ENCODE measurements around the gene PDCD11.
A peak's percentile ranks its signal among the peaks of the same experiment; 100 is the strongest.

The PDCD11 gene

DNA sequence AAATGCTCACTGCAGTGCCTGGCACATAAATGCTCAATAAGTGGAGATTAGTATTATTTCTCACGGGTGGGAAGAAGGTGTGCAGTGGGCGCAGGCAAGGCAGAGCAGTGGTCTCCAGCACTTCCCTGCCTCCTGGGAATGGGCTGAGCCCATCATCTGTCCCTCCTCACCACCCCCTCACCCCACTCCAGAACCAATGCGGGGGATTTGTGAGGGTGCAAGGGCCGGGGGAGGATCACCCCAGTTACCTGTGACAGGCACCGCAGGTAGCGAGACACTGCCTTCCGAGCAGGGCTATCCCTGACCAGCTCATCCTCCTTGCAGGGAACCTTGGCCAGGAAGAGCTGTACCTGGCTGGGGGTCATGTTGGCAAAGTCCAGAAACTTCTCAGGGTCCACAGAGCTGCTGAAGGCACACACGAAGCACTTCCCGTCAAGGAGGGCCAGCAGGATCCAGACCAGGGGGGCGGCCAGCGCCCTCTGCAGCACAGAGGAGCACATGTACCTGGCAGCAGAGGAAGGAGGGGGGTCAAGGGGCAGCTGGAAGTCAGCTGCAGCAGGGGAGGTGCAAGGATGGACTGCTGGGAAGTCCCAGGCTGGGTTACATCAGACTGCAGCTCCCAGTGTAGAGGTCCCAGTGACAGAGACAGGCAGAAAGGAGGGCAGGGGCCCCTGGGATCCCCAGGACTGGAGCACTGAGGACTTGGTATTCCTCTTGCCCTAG lies 79.8 kb downstream of the PDCD11 start:
- ChIA-PET CTCF (interaction anchor here (0.5 to 4.1 kb wide), 14 partner anchors 10 to 640 kb away, joined by 3 to 26 read pairs (median 4); no protein-coding TSS in a partner anchor), POLR2A (interaction anchor here (0.6 kb wide), 1 partner anchor 18 kb away, joined by 3 read pairs; the partner anchor contains the start of gene CALHM1)
- TF ChIP-seq ZIC2 (tag by site-specific recombination; IDR thresholded peaks at IDR 0.05) (peak; percentile 45), ZNF146 (tag by site-specific recombination; IDR thresholded peaks at IDR 0.05) (no peak), ZNF610 (tag by site-specific recombination; IDR thresholded peaks at IDR 0.05; ENCODE audit: borderline replicate concordance) (no peak), ZBTB26 (tag by site-specific recombination; optimal IDR thresholded peaks at IDR 0.05) (no peak), ZNF350 (tag by site-specific recombination; IDR thresholded peaks at IDR 0.05) (no peak), ZNF701 (tag by site-specific recombination; IDR thresholded peaks at IDR 0.05) (no peak), ZNF548 (tag by site-specific recombination; IDR thresholded peaks at IDR 0.05) (no peak), ZNF544 (tag by site-specific recombination; IDR thresholded peaks at IDR 0.05) (no peak), ZSCAN16 (tag by site-specific recombination; IDR thresholded peaks at IDR 0.05) (no peak), ZNF510 (tag by site-specific recombination; IDR thresholded peaks at IDR 0.05; ENCODE audit: insufficient replicate concordance) (no peak), ZNF248 (tag by site-specific recombination; IDR thresholded peaks at IDR 0.05) (no peak), ZNF335 (tag by site-specific recombination; conservative IDR thresholded peaks at IDR 0.05) (no peak), ZNF521 (tag by site-specific recombination; IDR thresholded peaks at IDR 0.05) (no peak), ZNF114 (tag by site-specific recombination; IDR thresholded peaks at IDR 0.05) (no peak), ZNF175 (tag by site-specific recombination; IDR thresholded peaks at IDR 0.05) (no peak), GLI2 (tag by site-specific recombination; IDR thresholded peaks at IDR 0.05; ENCODE audit: borderline replicate concordance, low read depth) (no peak), ZNF174 (tag by site-specific recombination; IDR thresholded peaks at IDR 0.05) (no peak), ZNF639 (tag by site-specific recombination; IDR thresholded peaks at IDR 0.05) (no peak), ZNF155 (tag by site-specific recombination; IDR thresholded peaks at IDR 0.05) (no peak), ZNF585B (tag by site-specific recombination; IDR thresholded peaks at IDR 0.05) (no peak), TRIM28 (IDR thresholded peaks at IDR 0.05; ENCODE audit: borderline replicate concordance, low read length) (no peak), HOXD13 (CRISPR knock-in tag; IDR thresholded peaks at IDR 0.05; ENCODE audit: borderline replicate concordance) (no peak), EGR2 (tag by site-specific recombination; IDR thresholded peaks at IDR 0.05; ENCODE audit: low read depth) (no peak), TCF7L2 (IDR thresholded peaks at IDR 0.05; ENCODE audit: borderline replicate concordance, low read depth, low read length) (no peak)
- TF ChIP-seq, protein P1, sequence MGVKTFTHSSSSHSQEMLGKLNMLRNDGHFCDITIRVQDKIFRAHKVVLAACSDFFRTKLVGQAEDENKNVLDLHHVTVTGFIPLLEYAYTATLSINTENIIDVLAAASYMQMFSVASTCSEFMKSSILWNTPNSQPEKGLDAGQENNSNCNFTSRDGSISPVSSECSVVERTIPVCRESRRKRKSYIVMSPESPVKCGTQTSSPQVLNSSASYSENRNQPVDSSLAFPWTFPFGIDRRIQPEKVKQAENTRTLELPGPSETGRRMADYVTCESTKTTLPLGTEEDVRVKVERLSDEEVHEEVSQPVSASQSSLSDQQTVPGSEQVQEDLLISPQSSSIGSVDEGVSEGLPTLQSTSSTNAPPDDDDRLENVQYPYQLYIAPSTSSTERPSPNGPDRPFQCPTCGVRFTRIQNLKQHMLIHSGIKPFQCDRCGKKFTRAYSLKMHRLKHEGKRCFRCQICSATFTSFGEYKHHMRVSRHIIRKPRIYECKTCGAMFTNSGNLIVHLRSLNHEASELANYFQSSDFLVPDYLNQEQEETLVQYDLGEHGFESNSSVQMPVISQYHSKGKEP (tag by site-specific recombination; IDR thresholded peaks at IDR 0.05): no peak
- TF ChIP-seq, protein P2, sequence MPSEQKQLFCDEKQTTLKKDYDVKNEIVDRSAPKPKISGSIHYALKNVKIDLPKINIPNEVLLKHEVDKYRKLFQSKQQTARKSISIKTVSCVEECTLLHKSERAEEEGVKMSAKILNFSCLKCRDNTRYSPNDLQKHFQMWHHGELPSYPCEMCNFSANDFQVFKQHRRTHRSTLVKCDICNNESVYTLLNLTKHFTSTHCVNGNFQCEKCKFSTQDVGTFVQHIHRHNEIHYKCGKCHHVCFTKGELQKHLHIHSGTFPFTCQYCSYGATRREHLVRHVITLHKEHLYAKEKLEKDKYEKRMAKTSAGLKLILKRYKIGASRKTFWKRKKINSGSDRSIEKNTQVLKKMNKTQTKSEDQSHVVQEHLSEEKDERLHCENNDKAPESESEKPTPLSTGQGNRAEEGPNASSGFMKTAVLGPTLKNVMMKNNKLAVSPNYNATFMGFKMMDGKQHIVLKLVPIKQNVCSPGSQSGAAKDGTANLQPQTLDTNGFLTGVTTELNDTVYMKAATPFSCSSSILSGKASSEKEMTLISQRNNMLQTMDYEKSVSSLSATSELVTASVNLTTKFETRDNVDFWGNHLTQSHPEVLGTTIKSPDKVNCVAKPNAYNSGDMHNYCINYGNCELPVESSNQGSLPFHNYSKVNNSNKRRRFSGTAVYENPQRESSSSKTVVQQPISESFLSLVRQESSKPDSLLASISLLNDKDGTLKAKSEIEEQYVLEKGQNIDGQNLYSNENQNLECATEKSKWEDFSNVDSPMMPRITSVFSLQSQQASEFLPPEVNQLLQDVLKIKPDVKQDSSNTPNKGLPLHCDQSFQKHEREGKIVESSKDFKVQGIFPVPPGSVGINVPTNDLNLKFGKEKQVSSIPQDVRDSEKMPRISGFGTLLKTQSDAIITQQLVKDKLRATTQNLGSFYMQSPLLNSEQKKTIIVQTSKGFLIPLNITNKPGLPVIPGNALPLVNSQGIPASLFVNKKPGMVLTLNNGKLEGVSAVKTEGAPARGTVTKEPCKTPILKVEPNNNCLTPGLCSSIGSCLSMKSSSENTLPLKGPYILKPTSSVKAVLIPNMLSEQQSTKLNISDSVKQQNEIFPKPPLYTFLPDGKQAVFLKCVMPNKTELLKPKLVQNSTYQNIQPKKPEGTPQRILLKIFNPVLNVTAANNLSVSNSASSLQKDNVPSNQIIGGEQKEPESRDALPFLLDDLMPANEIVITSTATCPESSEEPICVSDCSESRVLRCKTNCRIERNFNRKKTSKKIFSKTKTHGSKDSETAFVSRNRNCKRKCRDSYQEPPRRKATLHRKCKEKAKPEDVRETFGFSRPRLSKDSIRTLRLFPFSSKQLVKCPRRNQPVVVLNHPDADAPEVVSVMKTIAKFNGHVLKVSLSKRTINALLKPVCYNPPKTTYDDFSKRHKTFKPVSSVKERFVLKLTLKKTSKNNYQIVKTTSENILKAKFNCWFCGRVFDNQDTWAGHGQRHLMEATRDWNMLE (tag by site-specific recombination; conservative IDR thresholded peaks at IDR 0.05; ENCODE audit: low read depth): no peak
- TF ChIP-seq, protein P3, sequence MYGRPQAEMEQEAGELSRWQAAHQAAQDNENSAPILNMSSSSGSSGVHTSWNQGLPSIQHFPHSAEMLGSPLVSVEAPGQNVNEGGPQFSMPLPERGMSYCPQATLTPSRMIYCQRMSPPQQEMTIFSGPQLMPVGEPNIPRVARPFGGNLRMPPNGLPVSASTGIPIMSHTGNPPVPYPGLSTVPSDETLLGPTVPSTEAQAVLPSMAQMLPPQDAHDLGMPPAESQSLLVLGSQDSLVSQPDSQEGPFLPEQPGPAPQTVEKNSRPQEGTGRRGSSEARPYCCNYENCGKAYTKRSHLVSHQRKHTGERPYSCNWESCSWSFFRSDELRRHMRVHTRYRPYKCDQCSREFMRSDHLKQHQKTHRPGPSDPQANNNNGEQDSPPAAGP (tag by site-specific recombination; IDR thresholded peaks at IDR 0.05): no peak

More for the DNA sequence above, 79.8 kb downstream of the PDCD11 start:
- no peaks in the 10 kb centered on the region for H3K36me3 ChIP-seq (ENCODE audit: control insufficient read depth in 2 of 2, insufficient read depth in 1 of 2, low read length in 2 of 2)
- H3K4me1 ChIP-seq (ENCODE audit: control insufficient read depth, insufficient read depth, low read length): no peaks in the 10 kb centered on the region
- no peak overlapping the region for H3K27ac ChIP-seq (ENCODE audit: extremely low read depth, low read depth, low read length)
- H3K4me3 ChIP-seq (ENCODE audit: low read depth, low read length): no peak overlapping the region
- H3K9me3 ChIP-seq (ENCODE audit: control insufficient read depth, insufficient read depth, low read depth, low read length): no peaks in the 10 kb centered on the region
